Stomach (tissue), 19 donors: ENCODE data around the gene SLAMF7. TPM values are rescaled to one million over a fixed set of nuclear protein-coding genes. Genes with fewer than 3 reads are reported as not detected.
A peak's percentile ranks its signal among the peaks of the same experiment; 100 is the strongest.
"Not testable (repeated sequence)": the region's sequence is repeated elsewhere in the genome, so short reads cannot be mapped to it uniquely, and the experiment has no call there.

ENCODE experiments used
- DNase-seq, 2 donors: peaks; one replicate each; pipeline versions ENCODE4 v3.0.0 to v3.0.0-alpha.2; 2013 to 2019
- H3K27ac ChIP-seq, 5 donors: fragments of 200-600 bp in 4 of 5; sonication (generic) in 4 of 5; one replicate each; pipeline ENCODE4 v1.5.1; 2013 to 2019; ENCODE audit warnings: mild to moderate bottlenecking in 1 of 5, moderate library complexity in 1 of 5
- H3K27me3 ChIP-seq, 3 donors: fragments of 200-600 bp; sonication (generic); one replicate each; pipeline ENCODE4 v1.5.1; 2017 to 2019; ENCODE audit warnings: mixed run types in 1 of 3
- H3K36me3 ChIP-seq, 4 donors: fragments of 200-600 bp; sonication (generic); 1 replicate in 3 of 4; 2 replicates in 1 of 4; pipeline ENCODE4 v1.5.1; 2016 to 2019
- H3K4me1 ChIP-seq, 4 donors: fragments of 200-600 bp; sonication (generic); one replicate each; pipeline ENCODE4 v1.5.1; 2016 to 2019
- H3K4me3 ChIP-seq, 4 donors: fragments of 200-600 bp; sonication (generic) in 3 of 4; one replicate each; pipeline ENCODE4 v1.5.1; 2016 to 2019; ENCODE audit warnings: mild to moderate bottlenecking in 1 of 4
- H3K9me3 ChIP-seq, 4 donors: fragments of 200-600 bp; sonication (generic); one replicate each; pipeline ENCODE4 v1.5.1; 2016 to 2019
- EP300 ChIP-seq: sonication (generic); formaldehyde crosslinking; IDR thresholded peaks from one replicate; pipeline ENCODE4 v1.6.1; 2017; ENCODE audit warnings: antibody characterized with exemption
- POLR2A ChIP-seq, 4 donors: fragments of 450-650 bp; IDR thresholded peaks; one replicate each; pipeline ENCODE4 v1.6.1; 2016; ENCODE audit warnings: antibody characterized with exemption in 4 of 4, control low read depth in 2 of 4, mild to moderate bottlenecking in 1 of 4, moderate library complexity in 1 of 4
- POLR2AphosphoS5 ChIP-seq, 3 donors: sonication (generic); formaldehyde crosslinking; IDR thresholded peaks; one replicate each; pipeline ENCODE4 v1.6.1; 2016; ENCODE audit warnings: antibody characterized with exemption in 3 of 3
- WGBS, 5 donors: extraction: QIAGEN DNeasy Blood & Tissue Kit in 3 of 5; methylation state at CpG; one replicate each; pipeline versions ENCODE4 v1.1.5 to v1.1.7; 2013 to 2018; 5-methylcytosine and 5-hydroxymethylcytosine counted together
- intact Hi-C: fragments of 100-400 bp; cut with DNase I; formaldehyde crosslinking; loops from one replicate; pipeline ENCODE4 v1.15.1; 2023; ENCODE audit warnings: low total_unique reads
- long read RNA-seq, 10 donors: transcript quantifications; one replicate each; lab custom pipeline, GENCODE V29; 2026
- polyA plus RNA-seq, 3 donors: library from polyadenylated mRNA; stranded (reverse); fragments of 200-250 nt; gene quantifications; one replicate each; pipeline ENCODE4 v1.2.3, GENCODE V29; 2013
- total RNA-seq, 5 donors: library from RNA; depleted of rRNA; stranded (reverse); fragments of >200 nt; gene quantifications; one replicate each; pipeline versions ENCODE4 v1.1.0 to v1.2.3, GENCODE V29; 2014 to 2016
- TF ChIP-seq, protein P1 (sequence below), 7 experiments: fragments of 450-650 bp in 4 of 7; fragments of 200-600 bp in 3 of 7; sonication (generic) in 3 of 7; IDR thresholded peaks; one replicate each; pipeline ENCODE4 v1.5.1; 2016 to 2019; ENCODE audit warnings: antibody characterized with exemption in 7 of 7, control low read depth in 2 of 7, mild to moderate bottlenecking in 1 of 7
- donor health status: healthy with polysubstance abuse.
- donor health status: Bipolar disorder and iron deficiency.
- donor health status: healthy.

Gene SLAMF7
- 1 to 10 TPM in 2 of 5 donors, under 1 TPM in 2, not detected in 1; 0.45 to 4.2 (median 1.3) TPM for total RNA-seq
- 1 to 10 TPM; 1.3 to 3.7 (median 2.1) TPM for polyA plus RNA-seq
- long read RNA-seq, donor 1, result 0 reads
- long read RNA-seq, donor 2, result 0 reads
- long read RNA-seq, donor 3, result 0 reads
- long read RNA-seq, donor 4, result 0 reads
- long read RNA-seq, donor 5, result 0 reads
- long read RNA-seq, donor 6, result 0 reads
- long read RNA-seq, donor 7, result 0 reads
- long read RNA-seq, donor 8, result 0 reads
- long read RNA-seq, donor 9, result 0 reads
- long read RNA-seq, donor 10, result 0 reads

- intact Hi-C loops, result no loop called here
- peak in 1 of 2 donors; percentile 12 for DNase-seq
- H3K4me3 ChIP-seq, result peak within 1 kb of the TSS in 2 of 4 donors; percentile 21 to 22
- no peaks in the 10 kb centered on the region for H3K27me3 ChIP-seq
- H3K27ac ChIP-seq, result peak within 1 kb of the TSS in 3 of 5 donors; percentile 20 to 53 (median 43)
- 55 to 73% (median 66%) methylated on average over 5 of the region's 5 CpGs for WGBS, 5 donors
- peaks cover 0 to 13% (median 2%) of the 10 kb centered on the region in 4 donors for H3K9me3 ChIP-seq
- TF ChIP-seq EP300, result no peak
- peak in 1 of 3 donors; percentile 23 for TF ChIP-seq POLR2AphosphoS5 (IDR thresholded peaks at IDR 0.05)
- H3K36me3 ChIP-seq, result no peaks in the 10 kb centered on the region
- H3K4me1 ChIP-seq, result no peaks in the 10 kb centered on the region
Observed at GRCh38 chr1:160739098-160739511, at the start of gene SLAMF7. Gene SLAMF7, plus strand, starts transcription at chr1:160739247. Its CDS starts 55 bp downstream, at chr1:160739302.

GRCh38 chr1:160692390-160692789 is 46.7 kb upstream of the SLAMF7 start:
- TF ChIP-seq, protein P1, sequence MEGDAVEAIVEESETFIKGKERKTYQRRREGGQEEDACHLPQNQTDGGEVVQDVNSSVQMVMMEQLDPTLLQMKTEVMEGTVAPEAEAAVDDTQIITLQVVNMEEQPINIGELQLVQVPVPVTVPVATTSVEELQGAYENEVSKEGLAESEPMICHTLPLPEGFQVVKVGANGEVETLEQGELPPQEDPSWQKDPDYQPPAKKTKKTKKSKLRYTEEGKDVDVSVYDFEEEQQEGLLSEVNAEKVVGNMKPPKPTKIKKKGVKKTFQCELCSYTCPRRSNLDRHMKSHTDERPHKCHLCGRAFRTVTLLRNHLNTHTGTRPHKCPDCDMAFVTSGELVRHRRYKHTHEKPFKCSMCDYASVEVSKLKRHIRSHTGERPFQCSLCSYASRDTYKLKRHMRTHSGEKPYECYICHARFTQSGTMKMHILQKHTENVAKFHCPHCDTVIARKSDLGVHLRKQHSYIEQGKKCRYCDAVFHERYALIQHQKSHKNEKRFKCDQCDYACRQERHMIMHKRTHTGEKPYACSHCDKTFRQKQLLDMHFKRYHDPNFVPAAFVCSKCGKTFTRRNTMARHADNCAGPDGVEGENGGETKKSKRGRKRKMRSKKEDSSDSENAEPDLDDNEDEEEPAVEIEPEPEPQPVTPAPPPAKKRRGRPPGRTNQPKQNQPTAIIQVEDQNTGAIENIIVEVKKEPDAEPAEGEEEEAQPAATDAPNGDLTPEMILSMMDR (IDR thresholded peaks at IDR 0.05), result peak in 1 of 7 experiments; percentile 10
- intact Hi-C loops, H3K4me3 ChIP-seq, H3K4me1 ChIP-seq, H3K27me3 ChIP-seq, H3K9me3 ChIP-seq, H3K36me3 ChIP-seq, DNase-seq, H3K27ac ChIP-seq: not testable (repeated sequence)
- WGBS, 5 donors, result 81 to 88% (median 86%) methylated on average over 10 of the region's 10 CpGs

- no peak for DNase-seq
- TF ChIP-seq POLR2AphosphoS5 (IDR thresholded peaks at IDR 0.05) (no peak), EP300 (no peak), POLR2A (IDR thresholded peaks at IDR 0.05) (no peak)
- TF ChIP-seq, protein P1 (IDR thresholded peaks at IDR 0.05), result no peak
- no peak overlapping the region for H3K4me3 ChIP-seq
- peaks cover 0 to 3% (median 0%) of the 10 kb centered on the region in 3 donors for H3K27me3 ChIP-seq
- H3K4me1 ChIP-seq, result peaks cover 0 to 17% (median 0%) of the 10 kb centered on the region in 4 donors
- H3K27ac ChIP-seq, result no peak overlapping the region
- no peaks in the 10 kb centered on the region for H3K9me3 ChIP-seq
- no peaks in the 10 kb centered on the region for H3K36me3 ChIP-seq
- intact Hi-C loops, result no loop called here
- WGBS, 5 donors, result 79 to 87% (median 82%) methylated on average over 5 of the region's 5 CpGs
Observed at GRCh38 chr1:160702100-160702499, 36.9 kb upstream of the SLAMF7 start.

DNA sequence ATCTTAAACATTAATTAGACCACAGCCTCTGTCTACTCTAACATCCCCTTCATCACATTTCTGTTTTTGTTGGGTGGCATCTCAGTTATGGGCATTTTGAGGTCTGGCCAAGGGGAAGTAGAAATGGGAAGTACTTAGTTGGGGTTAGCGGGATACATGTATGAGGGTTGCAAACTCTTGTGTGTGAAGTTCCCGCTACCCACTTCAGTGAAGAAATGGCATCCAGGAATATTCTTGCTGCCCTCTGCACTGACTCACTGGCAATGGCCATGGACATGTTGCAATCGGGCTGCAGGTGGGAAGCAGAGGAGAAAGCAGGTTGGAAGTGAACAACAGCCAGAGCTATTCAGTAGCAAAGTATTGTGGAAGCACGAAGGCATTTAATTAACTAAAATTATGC is 34.8 kb upstream of the SLAMF7 start:
- no peak for DNase-seq
- no peaks in the 10 kb centered on the region for H3K9me3 ChIP-seq
- peaks cover 0 to 17% (median 0%) of the 10 kb centered on the region in 4 donors for H3K4me1 ChIP-seq
- no peaks in the 10 kb centered on the region for H3K36me3 ChIP-seq
- intact Hi-C loops, result no loop called here
- H3K27me3 ChIP-seq, result peaks cover 0 to 3% (median 0%) of the 10 kb centered on the region in 3 donors
- WGBS, 5 donors, result 75 to 86% (median 82%) methylated on average over 4 of the region's 4 CpGs
- no peak overlapping the region for H3K4me3 ChIP-seq
- TF ChIP-seq POLR2A (IDR thresholded peaks at IDR 0.05) (no peak), EP300 (no peak), POLR2AphosphoS5 (IDR thresholded peaks at IDR 0.05) (no peak)
- TF ChIP-seq, protein P1 (IDR thresholded peaks at IDR 0.05), result no peak
- H3K27ac ChIP-seq, result no peak overlapping the region

- H3K36me3 ChIP-seq, H3K27me3 ChIP-seq, intact Hi-C loops, DNase-seq, H3K4me3 ChIP-seq, H3K9me3 ChIP-seq: not testable (repeated sequence)
- Histone ChIP-seq H3K27ac (peak overlapping the region in 2 of 5 donors; percentile 50 to 75), H3K4me1 (peaks cover 0 to 17% (median 0%) of the 10 kb centered on the region in 4 donors)
- 62 to 82% (median 72%) methylated on average over 3 of the region's 3 CpGs for WGBS, 5 donors
Observed at GRCh38 chr1:160705212-160705621, 33.8 kb upstream of the SLAMF7 start.
